Measurements from ENCODE around the gene ST6GALNAC5. TPM values are rescaled to one million over a fixed set of nuclear protein-coding genes. Genes with fewer than 3 reads are reported as not detected.

ST6GALNAC5 gene
- total RNA-seq, 3 donors from 2014 or later: 0.48 to 53.4 (median 15.4) TPM

- Histone ChIP-seq H3K4me1 (no peaks in the 10 kb centered on the region), H3K9me3 (no peaks in the 10 kb centered on the region), H3K27ac (no peak overlapping the region), H3K27me3 (no peaks in the 10 kb centered on the region), H3K4me3 (no peak overlapping the region), H3K36me3 (no peaks in the 10 kb centered on the region)
- intact Hi-C loops (cut with DNase I; ENCODE audit: low total_unique reads): no loop called here
- DNase-seq (ENCODE audit: low spot score in 2 of 2): no peak
- TF ChIP-seq CTCF (IDR thresholded peaks at IDR 0.05) (no peak), POLR2A (IDR thresholded peaks at IDR 0.05) (no peak), POLR2AphosphoS5 (IDR thresholded peaks at IDR 0.05) (no peak)
These were observed 228.0 kb downstream of the ST6GALNAC5 start for GRCh38 chr1:77095236-77095635.

- Histone ChIP-seq H3K4me1 (no peaks in the 10 kb centered on the region), H3K36me3 (no peaks in the 10 kb centered on the region), H3K27ac (no peak overlapping the region), H3K27me3 (no peaks in the 10 kb centered on the region), H3K9me3 (no peaks in the 10 kb centered on the region), H3K4me3 (no peak overlapping the region)
- intact Hi-C loops (cut with DNase I; ENCODE audit: low total_unique reads): no loop called here
- DNase-seq (ENCODE audit: low spot score in 2 of 2): no peak
- no peak for TF ChIP-seq CTCF (IDR thresholded peaks at IDR 0.05)
- TF ChIP-seq POLR2A (IDR thresholded peaks at IDR 0.05): no peak
- no peak for TF ChIP-seq POLR2AphosphoS5 (IDR thresholded peaks at IDR 0.05)
These were observed 229.4 kb downstream of the ST6GALNAC5 start for GRCh38 chr1:77096496-77097255.

GRCh38 chr1:77100875-77101274 is 233.6 kb downstream of the ST6GALNAC5 start:
- H3K27me3 ChIP-seq: no peaks in the 10 kb centered on the region
- intact Hi-C loops (cut with DNase I; ENCODE audit: low total_unique reads): no loop called here
- no peaks in the 10 kb centered on the region for H3K36me3 ChIP-seq
- DNase-seq (ENCODE audit: low spot score in 2 of 2): no peak
- H3K4me1 ChIP-seq: no peaks in the 10 kb centered on the region
- H3K4me3 ChIP-seq: no peak overlapping the region
- no peaks in the 10 kb centered on the region for H3K9me3 ChIP-seq
- H3K27ac ChIP-seq: no peak overlapping the region
- no peak for TF ChIP-seq POLR2A (IDR thresholded peaks at IDR 0.05)
- no peak for TF ChIP-seq CTCF (IDR thresholded peaks at IDR 0.05)
- no peak for TF ChIP-seq POLR2AphosphoS5 (IDR thresholded peaks at IDR 0.05)

- intact Hi-C loops (cut with DNase I; ENCODE audit: low total_unique reads): no loop called here
- Histone ChIP-seq H3K27me3 (no peaks in the 10 kb centered on the region), H3K4me1 (no peaks in the 10 kb centered on the region), H3K27ac (no peak overlapping the region), H3K4me3 (no peak overlapping the region), H3K36me3 (no peaks in the 10 kb centered on the region), H3K9me3 (no peaks in the 10 kb centered on the region)
- no peak for TF ChIP-seq CTCF (IDR thresholded peaks at IDR 0.05)
- no peak for TF ChIP-seq POLR2AphosphoS5 (IDR thresholded peaks at IDR 0.05)
- TF ChIP-seq POLR2A (IDR thresholded peaks at IDR 0.05): no peak
- no peak for DNase-seq (ENCODE audit: low spot score in 2 of 2)
These were observed 236.2 kb downstream of the ST6GALNAC5 start for GRCh38 chr1:77103486-77103885.

- Histone ChIP-seq H3K4me1 (no peaks in the 10 kb centered on the region), H3K9me3 (no peaks in the 10 kb centered on the region), H3K36me3 (no peaks in the 10 kb centered on the region), H3K4me3 (no peak overlapping the region), H3K27me3 (no peaks in the 10 kb centered on the region), H3K27ac (no peak overlapping the region)
- intact Hi-C loops (cut with DNase I; ENCODE audit: low total_unique reads): no loop called here
- TF ChIP-seq POLR2AphosphoS5 (IDR thresholded peaks at IDR 0.05) (no peak), POLR2A (IDR thresholded peaks at IDR 0.05) (no peak), CTCF (IDR thresholded peaks at IDR 0.05) (no peak)
- DNase-seq (ENCODE audit: low spot score in 2 of 2): no peak
These were observed 237.4 kb downstream of the ST6GALNAC5 start for GRCh38 chr1:77104672-77105071.

Measured in breast epithelium (tissue), 4 donors.